ENCODE data around the gene NOL4L. TPM values are rescaled to one million over a fixed set of nuclear protein-coding genes. Genes with fewer than 3 reads are reported as not detected.

The NOL4L gene, protein sequence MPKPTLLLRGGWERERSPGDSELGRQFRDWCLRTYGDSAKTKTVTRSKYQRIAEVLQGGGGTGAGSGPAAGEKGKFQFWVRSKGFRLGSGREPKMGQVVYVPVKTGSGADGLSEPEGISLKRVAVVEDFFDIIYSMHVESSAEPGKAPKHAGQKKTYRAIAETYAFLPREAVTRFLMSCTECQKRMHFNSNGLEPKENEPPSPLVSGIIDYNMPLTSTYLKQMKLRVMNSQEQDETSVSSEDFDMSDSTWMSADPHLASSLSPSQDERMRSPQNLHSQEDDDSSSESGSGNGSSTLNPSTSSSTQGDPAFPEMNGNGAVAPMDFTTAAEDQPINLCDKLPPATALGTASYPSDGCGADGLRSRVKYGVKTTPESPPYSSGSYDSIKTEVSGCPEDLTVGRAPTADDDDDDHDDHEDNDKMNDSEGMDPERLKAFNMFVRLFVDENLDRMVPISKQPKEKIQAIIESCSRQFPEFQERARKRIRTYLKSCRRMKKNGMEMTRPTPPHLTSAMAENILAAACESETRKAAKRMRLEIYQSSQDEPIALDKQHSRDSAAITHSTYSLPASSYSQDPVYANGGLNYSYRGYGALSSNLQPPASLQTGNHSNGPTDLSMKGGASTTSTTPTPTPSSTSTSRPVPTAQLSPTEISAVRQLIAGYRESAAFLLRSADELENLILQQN
- total RNA-seq, result 4.8 and 5.5 TPM in 2 replicates

DNA sequence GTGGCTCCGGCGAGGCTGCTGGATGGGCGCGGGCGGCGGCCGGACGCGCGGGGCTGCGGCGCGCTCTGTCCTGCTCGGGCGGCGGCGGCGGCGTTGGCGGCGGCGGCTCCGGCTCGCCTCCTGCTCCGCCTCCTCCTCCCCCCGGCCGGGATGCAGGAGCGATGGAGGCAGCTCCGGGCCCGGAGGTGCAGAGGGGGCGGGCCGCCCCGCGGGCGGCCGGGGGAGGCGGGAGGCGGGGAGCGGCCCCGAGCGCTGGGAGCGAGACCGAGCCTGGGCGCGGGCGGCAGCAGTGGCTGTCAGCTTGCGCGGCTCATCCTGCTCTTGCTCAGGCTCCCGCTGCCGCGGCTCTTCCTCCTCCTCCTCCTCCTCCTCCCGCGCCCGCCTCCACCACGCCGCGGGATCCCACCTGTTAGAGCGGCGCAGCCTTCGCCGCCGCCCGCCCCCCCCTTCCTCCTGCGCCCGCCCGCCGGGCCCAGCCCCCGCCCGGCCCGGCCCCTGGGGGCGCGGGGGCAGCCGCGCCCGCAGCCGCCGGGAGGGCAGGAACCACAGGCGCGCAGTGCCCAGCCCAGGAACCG, at the start of gene NOL4L:
NOL4L (minus strand) TSS at position 323 of the 575 bp plus-strand sequence. CDS start 443 bp downstream, outside the sequence.

Other genes starting within 250 kb of the NOL4L start
- 49.2 and 62.4 TPM in 2 replicates for gene ASXL1, start 227.0 kb downstream of the NOL4L start, total RNA-seq
- under 0.01 TPM in 1 of 2 replicates, not detected in the other for gene C20orf203, start 88.6 kb upstream of the NOL4L start, total RNA-seq
- gene COMMD7, start 158.1 kb upstream of the NOL4L start, total RNA-seq, result 18.8 and 36.4 TPM in 2 replicates
- 1.2 and 2.9 TPM in 2 replicates for gene DNMT3B, start 177.1 kb upstream of the NOL4L start, total RNA-seq
- 41.2 and 85.8 TPM in 2 replicates for gene MAPRE1, start 234.6 kb upstream of the NOL4L start, total RNA-seq